NCI-H2029 treated with DMSO at 0.1 percent for 48 hours (cell line): Measurements from ENCODE around the gene MEIS2.

Source experiments
- DNase-seq: peaks from one replicate; lab custom pipeline; 2025; lab: John Stamatoyannopoulos, UW

The MEIS2 gene

GRCh38 chr15:37100109-37100965 is at the start of gene MEIS2:
Gene MEIS2 (minus strand): TSS chr15:37100549. CDS start chr15:37099466, 1,083 bp downstream.
- DNase-seq, result peak; percentile 5

GRCh38 chr15:37149146-37149545 is 48.8 kb upstream of the MEIS2 start:
- no peak for DNase-seq

DNA sequence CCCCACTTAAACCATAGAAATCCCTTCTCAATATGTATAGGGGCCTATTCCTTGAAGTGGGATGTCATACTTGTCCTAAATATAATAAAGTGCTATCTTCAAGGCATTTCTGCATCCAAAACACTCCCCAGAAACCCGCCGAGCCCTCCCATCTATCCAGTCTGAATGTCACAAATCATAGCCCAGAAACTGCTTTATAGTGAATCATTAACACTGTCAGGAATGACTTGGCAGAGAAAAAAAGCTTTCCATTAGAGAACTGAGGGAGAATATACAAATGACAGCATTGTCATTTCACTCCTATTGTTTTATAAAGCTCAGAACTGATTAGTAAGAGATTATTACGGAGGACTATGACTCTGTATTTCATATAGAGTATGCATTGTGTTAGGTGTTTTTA is 48.4 kb upstream of the MEIS2 start:
- DNase-seq, result no peak

DNA sequence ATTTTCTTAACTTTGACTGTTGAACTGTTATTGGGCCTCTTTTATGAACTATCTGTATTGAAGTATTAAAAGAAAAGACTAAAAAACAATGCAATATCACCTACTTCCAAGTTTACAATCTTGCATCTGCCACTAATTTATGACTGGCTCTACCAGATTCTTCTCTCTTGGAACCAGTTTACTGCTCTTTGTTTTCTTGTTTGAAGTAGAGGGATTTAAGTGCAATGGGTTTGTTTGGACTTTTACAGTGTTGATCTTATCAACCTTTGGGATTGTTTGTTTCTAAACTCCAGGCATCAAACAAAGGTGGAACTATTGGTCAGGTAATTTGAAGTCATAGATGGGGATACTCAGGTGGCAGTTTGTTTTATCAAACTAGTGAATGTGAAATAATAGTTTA is 43.0 kb upstream of the MEIS2 start:
- no peak for DNase-seq

GRCh38 chr15:37142371-37142770 is 42.0 kb upstream of the MEIS2 start:
- DNase-seq, result no peak

GRCh38 chr15:37140531-37141058 is 40.2 kb upstream of the MEIS2 start:
- no peak for DNase-seq

- no peak for DNase-seq
Measured at GRCh38 chr15:37138591-37139215, 38.4 kb upstream of the MEIS2 start.

DNA sequence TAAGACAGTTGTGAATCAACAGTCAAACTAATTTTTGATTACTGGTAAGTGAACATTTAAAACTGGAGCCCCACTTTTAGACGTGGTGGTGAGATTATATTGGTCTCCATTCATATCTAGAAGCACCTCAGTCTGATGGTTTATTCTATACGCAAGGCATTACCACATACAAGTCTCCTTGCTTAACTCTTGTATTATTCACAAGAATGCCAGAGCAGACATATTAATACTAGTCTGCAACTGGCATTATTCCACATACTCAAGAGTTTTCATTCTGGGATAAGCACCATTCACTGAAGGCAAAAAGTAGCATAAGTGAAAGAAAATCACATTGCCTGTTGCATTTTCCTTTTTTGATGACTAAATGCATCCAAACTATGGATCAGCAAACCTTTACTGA is 36.9 kb upstream of the MEIS2 start:
- no peak for DNase-seq

DNA sequence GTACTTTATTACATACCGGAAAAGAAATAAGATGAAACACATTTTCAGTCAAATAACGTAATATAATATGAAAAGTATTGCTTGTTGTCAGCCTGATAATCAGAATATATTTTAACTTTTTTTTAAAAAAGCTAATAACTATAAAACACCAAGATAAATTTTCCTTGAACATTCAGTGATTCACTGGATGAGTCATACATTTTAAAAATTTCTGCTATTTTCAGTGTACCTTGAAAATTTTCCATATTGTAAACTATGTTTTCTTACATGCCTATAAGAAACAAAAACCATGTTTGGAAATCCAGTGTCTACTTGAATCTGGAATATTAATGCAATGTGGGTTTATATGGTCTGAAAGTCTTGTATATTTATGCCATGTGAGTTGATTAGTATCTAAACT is 36.3 kb upstream of the MEIS2 start:
- DNase-seq, result no peak

DNA sequence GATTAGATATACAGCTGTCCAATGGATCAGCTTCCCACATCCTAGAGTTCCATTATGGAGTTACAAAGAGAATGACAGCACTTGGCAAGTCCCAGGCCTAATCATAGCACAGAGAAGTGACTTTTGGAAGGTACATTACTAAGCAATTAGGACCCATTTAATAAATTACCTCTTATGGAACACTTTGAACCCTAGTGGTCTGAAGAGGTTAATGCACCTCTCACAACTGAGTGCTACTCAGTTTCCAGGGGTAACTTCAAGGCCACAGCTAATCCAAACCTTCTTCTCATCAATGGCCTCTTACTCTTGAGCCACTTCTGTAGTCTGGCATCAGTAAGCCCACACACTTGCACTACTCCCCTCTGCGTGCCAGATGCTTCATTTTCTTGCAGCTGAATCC is 34.9 kb upstream of the MEIS2 start:
- no peak for DNase-seq

GRCh38 chr15:37134699-37135131 is 34.4 kb upstream of the MEIS2 start:
- DNase-seq, result no peak

- DNase-seq, result no peak
Measured at GRCh38 chr15:37134244-37134643, 33.9 kb upstream of the MEIS2 start.

GRCh38 chr15:37133602-37134001 is 33.3 kb upstream of the MEIS2 start:
- no peak for DNase-seq

DNA sequence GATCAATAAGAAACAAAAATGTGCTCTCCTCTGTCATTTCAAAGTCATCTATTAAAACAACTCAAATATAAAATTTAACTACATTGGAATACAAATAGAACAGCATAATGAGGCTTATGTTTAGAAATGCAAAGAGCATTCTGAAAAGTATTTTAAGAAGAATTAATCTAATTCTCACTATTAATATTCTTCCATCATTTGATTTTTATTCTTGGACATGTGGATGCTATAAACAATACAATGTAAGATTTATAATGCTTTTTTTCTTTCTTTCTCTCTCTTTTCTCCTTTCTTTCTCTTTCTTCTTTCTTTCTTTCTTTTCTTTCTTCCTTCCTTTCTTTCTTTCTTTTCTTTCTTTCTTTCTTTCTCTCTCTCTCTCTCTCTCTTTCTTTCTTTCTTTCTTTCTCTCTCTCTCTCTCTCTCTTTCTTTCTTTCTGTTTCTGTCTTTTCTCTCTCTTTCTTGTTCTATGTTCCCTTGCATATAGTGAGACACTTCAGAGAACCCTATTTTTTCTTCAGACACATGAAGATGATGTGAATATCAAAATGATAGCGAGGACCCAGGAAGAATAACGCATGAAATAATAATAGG is 32.6 kb upstream of the MEIS2 start:
- DNase-seq, result no peak

DNA sequence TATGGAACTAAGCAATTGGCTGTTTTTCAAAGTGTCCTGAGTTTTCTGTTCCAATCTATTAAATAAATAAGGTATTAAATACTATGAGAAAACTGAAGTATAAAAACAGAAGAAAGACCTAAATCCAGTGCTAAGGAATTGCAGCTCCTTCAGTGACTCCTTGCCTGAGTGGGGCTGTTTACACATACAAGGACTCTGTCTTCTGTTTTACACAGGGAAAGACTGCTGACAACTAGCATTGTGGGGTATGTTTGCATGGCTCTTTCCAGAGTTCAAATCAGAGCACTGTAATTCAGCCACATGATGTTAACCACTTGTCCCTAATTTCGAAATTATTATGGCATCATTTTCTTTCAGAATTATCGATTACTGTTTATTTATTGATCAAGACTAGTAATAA is 31.3 kb upstream of the MEIS2 start:
- no peak for DNase-seq

GRCh38 chr15:37130356-37130755 is 30.0 kb upstream of the MEIS2 start:
- no peak for DNase-seq

DNA sequence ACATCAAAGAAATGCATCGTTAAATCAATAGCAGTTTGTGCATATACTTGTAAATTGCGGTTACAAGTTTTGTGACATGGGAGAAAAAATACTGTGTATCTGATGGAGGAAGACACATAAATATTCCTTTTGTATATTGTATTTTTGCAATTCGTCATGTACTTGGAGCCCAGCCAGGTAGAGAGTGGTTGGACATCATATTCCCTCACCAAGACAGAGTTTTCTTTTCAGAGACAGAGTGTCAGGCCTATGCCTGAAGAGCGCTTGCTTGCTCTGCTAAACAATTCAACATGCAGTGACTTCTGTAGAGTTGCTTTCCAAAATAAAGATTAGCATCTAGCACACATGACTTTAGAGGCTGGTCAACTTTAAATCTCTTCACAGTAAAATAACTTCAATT is 24.8 kb upstream of the MEIS2 start:
- no peak for DNase-seq

- DNase-seq, result no peak
Measured at GRCh38 chr15:37124331-37124730, 24.0 kb upstream of the MEIS2 start.

DNA sequence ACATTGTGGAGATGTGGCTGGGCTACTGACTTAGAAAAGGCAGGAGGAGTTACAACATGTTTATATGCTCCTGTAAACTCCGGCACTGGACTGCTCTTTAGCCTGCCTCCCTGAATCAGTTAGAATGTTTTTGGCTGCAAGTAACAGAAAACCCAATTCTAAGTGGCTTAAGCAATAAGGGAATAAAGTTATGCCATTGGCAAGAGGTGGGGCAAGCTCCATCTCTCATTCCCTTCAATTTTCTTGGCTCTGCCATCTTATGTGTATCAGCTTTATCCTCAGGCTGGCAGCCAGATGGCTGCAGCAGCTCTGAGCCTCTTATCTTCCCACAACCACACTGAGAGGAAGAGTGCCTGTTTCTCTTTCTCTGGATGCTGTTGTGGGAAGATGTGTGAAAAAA is 22.4 kb upstream of the MEIS2 start:
- no peak for DNase-seq

- no peak for DNase-seq
Measured at GRCh38 chr15:37121492-37121891, 21.1 kb upstream of the MEIS2 start.

DNA sequence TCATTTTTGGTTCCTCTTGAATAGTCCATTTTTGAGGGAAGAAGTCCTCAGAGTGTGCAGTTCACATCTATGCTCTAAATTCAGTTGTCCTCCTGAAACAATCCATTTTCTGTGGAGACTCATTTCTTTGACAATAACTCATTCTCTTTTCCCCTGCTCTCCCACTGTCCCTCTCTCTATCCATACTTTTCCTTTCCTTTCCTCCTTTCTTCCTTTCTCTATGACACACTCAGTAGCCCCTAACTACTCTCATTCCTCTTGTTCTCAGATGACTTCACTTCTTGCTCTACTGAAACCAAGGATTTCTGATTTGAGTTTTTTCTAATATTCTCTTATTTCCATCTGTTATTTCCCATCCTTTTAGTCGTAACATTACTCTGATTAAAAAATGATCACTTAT is 16.7 kb upstream of the MEIS2 start:
- DNase-seq, result no peak

DNA sequence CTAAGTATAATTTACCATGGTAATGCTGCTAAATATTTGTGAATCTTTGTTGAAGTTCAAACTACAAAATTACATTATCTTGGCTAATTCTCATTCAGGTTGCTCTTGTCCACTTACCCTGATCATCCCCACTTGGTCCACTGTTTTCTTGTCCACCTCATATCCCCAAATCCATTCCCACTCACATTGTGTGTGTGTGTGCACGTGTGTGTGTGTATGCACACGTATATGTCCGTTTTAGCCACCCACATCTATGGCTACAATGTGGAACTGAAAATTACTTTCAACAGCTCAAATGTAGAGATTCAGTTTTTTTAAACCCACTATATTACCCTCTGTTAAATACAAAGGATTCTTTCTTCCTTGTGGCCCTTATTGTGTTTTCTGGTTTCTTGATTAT is 15.2 kb upstream of the MEIS2 start:
- DNase-seq, result no peak
